ENCODE data around the gene TBKBP1. TPM values are rescaled to one million over a fixed set of nuclear protein-coding genes. Genes with fewer than 3 reads are reported as not detected.
A peak's percentile ranks its signal among the peaks of the same experiment; 100 is the strongest.

The TBKBP1 gene
- total and polyA plus RNA-seq, 4 donors = 0.25 to 2.0 (median 1.5) TPM

GRCh38 chr17:47712330-47713023 is 18.5 kb downstream of the TBKBP1 start:
- WGBS = 36% methylated on average over 5 of the region's 5 CpGs
- no peak overlapping the region for H3K27ac ChIP-seq (ENCODE audit: low read depth in 1 of 2, low read length in 2 of 2)

More at GRCh38 chr17:47712330-47713023, 18.5 kb downstream of the TBKBP1 start:
- Histone ChIP-seq H3K4me3 (ENCODE audit: low read depth in 1 of 3, low read length in 3 of 3) (no peak overlapping the region), H3K9ac (ENCODE audit: low read depth in 1 of 2, low read length in 2 of 2) (no peak overlapping the region), H3K9me3 (ENCODE audit: control insufficient read depth in 4 of 4, low read length in 3 of 4) (no peaks in the 10 kb centered on the region), H3K36me3 (ENCODE audit: control insufficient read depth in 4 of 4, insufficient read depth in 3 of 4, low read depth in 1 of 4, low read length in 3 of 4) (no peaks in the 10 kb centered on the region), H3K27me3 (ENCODE audit: control insufficient read depth in 4 of 4, insufficient read depth in 4 of 4, low read length in 3 of 4) (no peaks in the 10 kb centered on the region), H3K4me1 (ENCODE audit: control insufficient read depth in 4 of 4, insufficient read depth in 4 of 4, low read length in 3 of 4) (peaks cover 0 to 7% (median 2%) of the 10 kb centered on the region in 4 donors)
- DNase-seq (ENCODE audit: low spot score) = no peak
- TF ChIP-seq HNF4G (IDR thresholded peaks at IDR 0.05) (no peak), RAD21 (IDR thresholded peaks at IDR 0.05) (no peak), HNF4A (conservative IDR thresholded peaks at IDR 0.05) (peak in 1 of 2 donors; percentile 26), ZBTB33 (IDR thresholded peaks at IDR 0.05) (no peak), FOXA1 (IDR thresholded peaks at IDR 0.05) (no peak), SP1 (IDR thresholded peaks at IDR 0.05) (no peak), NR2F2 (IDR thresholded peaks at IDR 0.05) (peak; percentile 79), TAF1 (conservative IDR thresholded peaks at IDR 0.05) (no peak), CTCF (IDR thresholded peaks at IDR 0.05; ENCODE audit: low read depth, low read length, missing input control) (no peak), GABPA (IDR thresholded peaks at IDR 0.05 in 1 of 2, conservative IDR thresholded peaks at IDR 0.05 in 1 of 2) (no peak), YY1 (IDR thresholded peaks at IDR 0.05) (no peak), EGR1 (IDR thresholded peaks at IDR 0.05; ENCODE audit: low read depth in 2 of 2) (no peak), JUND (IDR thresholded peaks at IDR 0.05) (no peak), RXRA (IDR thresholded peaks at IDR 0.05) (peak; percentile 9 to 42), FOXA2 (IDR thresholded peaks at IDR 0.05) (no peak)
- TF ChIP-seq, protein P1, sequence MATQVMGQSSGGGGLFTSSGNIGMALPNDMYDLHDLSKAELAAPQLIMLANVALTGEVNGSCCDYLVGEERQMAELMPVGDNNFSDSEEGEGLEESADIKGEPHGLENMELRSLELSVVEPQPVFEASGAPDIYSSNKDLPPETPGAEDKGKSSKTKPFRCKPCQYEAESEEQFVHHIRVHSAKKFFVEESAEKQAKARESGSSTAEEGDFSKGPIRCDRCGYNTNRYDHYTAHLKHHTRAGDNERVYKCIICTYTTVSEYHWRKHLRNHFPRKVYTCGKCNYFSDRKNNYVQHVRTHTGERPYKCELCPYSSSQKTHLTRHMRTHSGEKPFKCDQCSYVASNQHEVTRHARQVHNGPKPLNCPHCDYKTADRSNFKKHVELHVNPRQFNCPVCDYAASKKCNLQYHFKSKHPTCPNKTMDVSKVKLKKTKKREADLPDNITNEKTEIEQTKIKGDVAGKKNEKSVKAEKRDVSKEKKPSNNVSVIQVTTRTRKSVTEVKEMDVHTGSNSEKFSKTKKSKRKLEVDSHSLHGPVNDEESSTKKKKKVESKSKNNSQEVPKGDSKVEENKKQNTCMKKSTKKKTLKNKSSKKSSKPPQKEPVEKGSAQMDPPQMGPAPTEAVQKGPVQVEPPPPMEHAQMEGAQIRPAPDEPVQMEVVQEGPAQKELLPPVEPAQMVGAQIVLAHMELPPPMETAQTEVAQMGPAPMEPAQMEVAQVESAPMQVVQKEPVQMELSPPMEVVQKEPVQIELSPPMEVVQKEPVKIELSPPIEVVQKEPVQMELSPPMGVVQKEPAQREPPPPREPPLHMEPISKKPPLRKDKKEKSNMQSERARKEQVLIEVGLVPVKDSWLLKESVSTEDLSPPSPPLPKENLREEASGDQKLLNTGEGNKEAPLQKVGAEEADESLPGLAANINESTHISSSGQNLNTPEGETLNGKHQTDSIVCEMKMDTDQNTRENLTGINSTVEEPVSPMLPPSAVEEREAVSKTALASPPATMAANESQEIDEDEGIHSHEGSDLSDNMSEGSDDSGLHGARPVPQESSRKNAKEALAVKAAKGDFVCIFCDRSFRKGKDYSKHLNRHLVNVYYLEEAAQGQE (IDR thresholded peaks at IDR 0.05) = no peak
- TF ChIP-seq, protein P2, sequence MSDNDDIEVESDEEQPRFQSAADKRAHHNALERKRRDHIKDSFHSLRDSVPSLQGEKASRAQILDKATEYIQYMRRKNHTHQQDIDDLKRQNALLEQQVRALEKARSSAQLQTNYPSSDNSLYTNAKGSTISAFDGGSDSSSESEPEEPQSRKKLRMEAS (IDR thresholded peaks at IDR 0.05) = no peak
- TF ChIP-seq, protein P3, sequence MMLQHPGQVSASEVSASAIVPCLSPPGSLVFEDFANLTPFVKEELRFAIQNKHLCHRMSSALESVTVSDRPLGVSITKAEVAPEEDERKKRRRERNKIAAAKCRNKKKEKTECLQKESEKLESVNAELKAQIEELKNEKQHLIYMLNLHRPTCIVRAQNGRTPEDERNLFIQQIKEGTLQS (IDR thresholded peaks at IDR 0.05) = no peak
